Neutrophil (primary cell): Measurements from ENCODE around the gene FAM136A.

Experiments used
- H3K27ac ChIP-seq: fragments of 200-600 bp; sonication (generic); 2 replicates; pipeline ENCODE4 v1.5.1; 2016; ENCODE audit warnings: mild to moderate bottlenecking, moderate library complexity
- H3K27me3 ChIP-seq: fragments of 200-600 bp; sonication (generic); 2 replicates; pipeline ENCODE4 v1.6.0; 2016; ENCODE audit warnings: mild to moderate bottlenecking
- H3K36me3 ChIP-seq: fragments of 200-600 bp; sonication (generic); 2 replicates; pipeline ENCODE4 v1.5.1; 2017
- H3K4me1 ChIP-seq, 2 experiments: fragments of 200-600 bp in 1 of 2; sonication (generic) in 1 of 2; 1 replicate in 1 of 2; 2 replicates in 1 of 2; pipeline versions ENCODE4 v1.5.1 to v1.6.1; 2013 to 2016; ENCODE audit warnings: low read depth in 1 of 2, low read length in 1 of 2, mild to moderate bottlenecking in 1 of 2, moderate library complexity in 1 of 2; ENCODE audit not compliant: control insufficient read depth in 1 of 2, insufficient read depth in 1 of 2
- H3K4me3 ChIP-seq, 2 experiments: fragments of 200-600 bp in 1 of 2; sonication (generic) in 1 of 2; 1 replicate in 1 of 2; 2 replicates in 1 of 2; pipeline ENCODE4 v1.5.1; 2013 to 2016; ENCODE audit warnings: low read depth in 1 of 2, low read length in 1 of 2, mild to moderate bottlenecking in 1 of 2, moderate library complexity in 1 of 2
- H3K9me3 ChIP-seq: fragments of 200-600 bp; sonication (generic); 2 replicates; pipeline ENCODE4 v1.5.1; 2016
- TF ChIP-seq, protein P1 (sequence below): fragments of 200-600 bp; sonication (generic); IDR thresholded peaks from 2 replicates; pipeline ENCODE4 v1.5.1; 2016; ENCODE audit warnings: antibody characterized with exemption

Gene FAM136A

DNA sequence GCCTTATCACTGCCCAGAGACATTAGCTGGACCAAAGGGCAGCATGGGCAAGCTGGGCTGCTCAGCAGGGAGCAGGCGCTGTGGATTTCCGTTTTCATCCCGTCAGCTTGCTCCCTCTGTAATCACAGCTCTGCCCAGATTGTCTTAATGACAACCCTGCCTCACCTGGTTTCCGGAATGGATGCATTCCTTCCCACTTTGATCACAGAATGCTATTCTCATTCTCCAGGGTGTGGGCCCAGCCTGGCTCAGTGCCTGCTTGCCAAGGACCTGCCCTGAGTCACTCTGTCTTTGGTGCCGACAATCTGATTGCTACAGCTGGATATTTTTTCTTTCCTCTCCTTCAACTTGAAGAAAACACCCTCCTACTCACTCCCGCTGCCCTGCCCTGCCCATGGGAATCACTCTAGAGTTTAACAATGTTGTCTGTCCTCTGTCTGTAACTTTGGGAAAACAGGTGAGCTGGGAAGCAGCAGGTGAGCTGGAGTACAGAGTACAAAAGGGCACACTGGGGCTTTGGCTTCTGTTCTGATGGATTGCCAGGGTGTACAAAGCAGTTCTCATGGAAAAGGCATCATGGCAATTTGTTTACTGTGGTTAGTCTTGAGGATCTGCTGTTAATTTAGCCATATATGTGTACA lies 27.2 kb upstream of the FAM136A start:
- Histone ChIP-seq H3K9me3 (no peaks in the 10 kb centered on the region), H3K36me3 (no peaks in the 10 kb centered on the region), H3K4me3 (no peak overlapping the region), H3K27ac (no peak overlapping the region), H3K4me1 (no peaks in the 10 kb centered on the region), H3K27me3 (peaks cover 12% of the 10 kb centered on the region)
- TF ChIP-seq, protein P1, sequence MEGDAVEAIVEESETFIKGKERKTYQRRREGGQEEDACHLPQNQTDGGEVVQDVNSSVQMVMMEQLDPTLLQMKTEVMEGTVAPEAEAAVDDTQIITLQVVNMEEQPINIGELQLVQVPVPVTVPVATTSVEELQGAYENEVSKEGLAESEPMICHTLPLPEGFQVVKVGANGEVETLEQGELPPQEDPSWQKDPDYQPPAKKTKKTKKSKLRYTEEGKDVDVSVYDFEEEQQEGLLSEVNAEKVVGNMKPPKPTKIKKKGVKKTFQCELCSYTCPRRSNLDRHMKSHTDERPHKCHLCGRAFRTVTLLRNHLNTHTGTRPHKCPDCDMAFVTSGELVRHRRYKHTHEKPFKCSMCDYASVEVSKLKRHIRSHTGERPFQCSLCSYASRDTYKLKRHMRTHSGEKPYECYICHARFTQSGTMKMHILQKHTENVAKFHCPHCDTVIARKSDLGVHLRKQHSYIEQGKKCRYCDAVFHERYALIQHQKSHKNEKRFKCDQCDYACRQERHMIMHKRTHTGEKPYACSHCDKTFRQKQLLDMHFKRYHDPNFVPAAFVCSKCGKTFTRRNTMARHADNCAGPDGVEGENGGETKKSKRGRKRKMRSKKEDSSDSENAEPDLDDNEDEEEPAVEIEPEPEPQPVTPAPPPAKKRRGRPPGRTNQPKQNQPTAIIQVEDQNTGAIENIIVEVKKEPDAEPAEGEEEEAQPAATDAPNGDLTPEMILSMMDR, result no peak

DNA sequence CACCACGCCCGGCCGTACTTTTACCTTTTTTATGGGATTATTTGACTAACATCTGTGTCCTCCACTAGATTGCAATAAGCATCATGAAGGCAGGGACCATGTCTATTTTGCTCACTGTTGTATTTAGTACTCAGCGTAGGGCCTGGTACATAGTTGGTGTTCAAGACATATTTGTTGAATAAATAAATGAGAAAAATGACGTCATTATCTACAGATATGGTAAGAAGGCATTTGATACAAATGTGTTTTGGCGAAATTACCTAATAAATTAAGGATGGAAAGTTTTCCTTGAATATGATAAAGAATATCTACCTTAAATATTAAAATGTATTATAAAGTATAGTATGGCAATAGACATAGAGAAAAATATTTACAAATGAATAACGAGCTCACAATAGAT lies 24.0 kb upstream of the FAM136A start:
- TF ChIP-seq, protein P1, result no peak
- Histone ChIP-seq H3K27ac (no peak overlapping the region), H3K36me3 (no peaks in the 10 kb centered on the region), H3K27me3 (peaks cover 4% of the 10 kb centered on the region), H3K9me3 (no peaks in the 10 kb centered on the region), H3K4me3 (no peak overlapping the region), H3K4me1 (peaks cover 0 to 11% of the 10 kb centered on the region in 2 experiments)

DNA sequence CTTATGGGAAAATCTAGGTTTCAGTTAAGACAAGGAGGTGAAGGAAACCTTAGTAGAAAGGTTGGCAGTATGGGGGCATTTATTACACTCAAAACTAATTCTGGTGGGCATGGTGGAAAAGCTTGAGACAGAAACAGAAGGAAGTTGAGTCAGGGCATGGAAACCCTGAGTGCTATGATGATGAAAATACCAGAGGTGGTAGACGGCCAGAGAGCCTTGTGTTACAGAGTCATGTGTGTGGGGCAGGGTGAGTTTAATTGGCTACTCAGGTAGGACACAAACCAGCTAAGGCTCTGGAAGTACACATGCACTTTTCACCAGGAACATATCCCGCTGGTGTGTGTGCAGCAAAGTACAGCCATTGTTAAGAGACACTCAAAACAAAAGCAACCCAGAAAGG lies 20.7 kb upstream of the FAM136A start:
- no peak overlapping the region for H3K27ac ChIP-seq
- H3K9me3 ChIP-seq, result no peaks in the 10 kb centered on the region
- H3K4me3 ChIP-seq, result no peak overlapping the region
- H3K36me3 ChIP-seq, result no peaks in the 10 kb centered on the region
- peaks cover 4% of the 10 kb centered on the region for H3K27me3 ChIP-seq
- H3K4me1 ChIP-seq, result peaks cover 0 to 11% of the 10 kb centered on the region in 2 experiments
- TF ChIP-seq, protein P1, result no peak

- peaks cover 4% of the 10 kb centered on the region for H3K27me3 ChIP-seq
- H3K4me1 ChIP-seq, result peaks cover 0 to 11% of the 10 kb centered on the region in 2 experiments
- H3K4me3 ChIP-seq, result no peak overlapping the region
- TF ChIP-seq, protein P1, result no peak
- no peak overlapping the region for H3K27ac ChIP-seq
- H3K36me3 ChIP-seq, result no peaks in the 10 kb centered on the region
- H3K9me3 ChIP-seq, result no peaks in the 10 kb centered on the region
These were observed 19.5 kb upstream of the FAM136A start for GRCh38 chr2:70321370-70321769.

DNA sequence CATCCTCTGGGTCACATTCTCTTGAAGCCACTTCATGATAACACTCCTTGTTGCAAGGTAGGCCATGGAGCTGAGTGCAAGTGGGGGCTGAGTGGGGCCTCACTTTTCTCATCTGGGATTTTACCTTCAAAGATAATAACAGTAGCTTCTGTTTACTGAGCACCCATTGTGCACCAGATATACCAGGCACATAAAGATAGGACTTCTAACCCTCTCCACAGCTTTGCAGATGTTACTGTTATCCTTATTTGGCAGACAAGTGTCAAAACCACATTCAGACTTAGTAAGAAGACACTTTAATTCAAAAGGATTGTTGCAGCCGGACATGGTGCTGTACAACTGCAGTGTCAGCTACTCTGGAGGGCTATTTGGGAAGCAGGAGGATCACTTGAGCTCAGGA lies 12.8 kb upstream of the FAM136A start:
- TF ChIP-seq, protein P1, result no peak
- Histone ChIP-seq H3K36me3 (no peaks in the 10 kb centered on the region), H3K27me3 (peaks cover 7% of the 10 kb centered on the region), H3K4me1 (peaks cover 0 to 4% of the 10 kb centered on the region in 2 experiments), H3K27ac (no peak overlapping the region), H3K9me3 (no peaks in the 10 kb centered on the region), H3K4me3 (no peak overlapping the region)
